ENCODE results near the gene PRKAG2. TPM values are rescaled to one million over a fixed set of nuclear protein-coding genes. Genes with fewer than 3 reads are reported as not detected.
A peak's percentile ranks its signal among the peaks of the same experiment; 100 is the strongest.

PRKAG2 gene
- total and polyA plus RNA-seq, 8 donors, result 19.9 to 302 (median 60.9) TPM

GRCh38 chr7:151860771-151861170 is 16.1 kb downstream of the PRKAG2 start:
- H3K36me3 ChIP-seq, result peaks cover 0 to 20% (median 9%) of the 10 kb centered on the region in 4 donors
- no peak for TF ChIP-seq CTCF (IDR thresholded peaks at IDR 0.05)
- no peak for TF ChIP-seq EP300 (IDR thresholded peaks at IDR 0.05)
- TF ChIP-seq POLR2A (IDR thresholded peaks at IDR 0.05), result no peak
- TF ChIP-seq POLR2AphosphoS5 (IDR thresholded peaks at IDR 0.05), result no peak
- H3K27ac ChIP-seq, result no peak overlapping the region
- H3K9me3 ChIP-seq, result no peaks in the 10 kb centered on the region
- peaks cover 0 to 24% (median 16%) of the 10 kb centered on the region in 4 donors for H3K4me1 ChIP-seq
- intact Hi-C loops (cut with DNase I; ENCODE audit: low total_unique reads), result no loop called here
- no peak for DNase-seq
- 61 to 73% (median 68%) methylated on average over 5 of the region's 5 CpGs for WGBS, 5 donors
- no peaks in the 10 kb centered on the region for H3K27me3 ChIP-seq
- no peak overlapping the region for H3K4me3 ChIP-seq

GRCh38 chr7:151859948-151860685 is 16.8 kb downstream of the PRKAG2 start:
- H3K36me3 ChIP-seq, result peaks cover 0 to 20% (median 9%) of the 10 kb centered on the region in 4 donors
- TF ChIP-seq CTCF (IDR thresholded peaks at IDR 0.05), result no peak
- TF ChIP-seq EP300 (IDR thresholded peaks at IDR 0.05), result no peak
- TF ChIP-seq POLR2AphosphoS5 (IDR thresholded peaks at IDR 0.05), result no peak
- TF ChIP-seq POLR2A (IDR thresholded peaks at IDR 0.05), result no peak
- H3K9me3 ChIP-seq, result no peaks in the 10 kb centered on the region
- peaks cover 0 to 24% (median 15%) of the 10 kb centered on the region in 4 donors for H3K4me1 ChIP-seq
- DNase-seq, result no peak
- no peak overlapping the region for H3K27ac ChIP-seq
- H3K4me3 ChIP-seq, result no peak overlapping the region
- H3K27me3 ChIP-seq, result no peaks in the 10 kb centered on the region
- 92 to 97% (median 95%) methylated on average over 14 to 15 of the region's 15 CpGs for WGBS, 5 donors
- intact Hi-C loops (cut with DNase I; ENCODE audit: low total_unique reads), result no loop called here

GRCh38 chr7:151859111-151859947 is 17.6 kb downstream of the PRKAG2 start:
- Histone ChIP-seq H3K4me1 (peaks cover 0 to 20% (median 16%) of the 10 kb centered on the region in 4 donors), H3K36me3 (peaks cover 0 to 20% (median 9%) of the 10 kb centered on the region in 4 donors), H3K27ac (no peak overlapping the region), H3K27me3 (no peaks in the 10 kb centered on the region), H3K9me3 (no peaks in the 10 kb centered on the region), H3K4me3 (no peak overlapping the region)
- peak in 1 of 2 donors; percentile 45 for DNase-seq
- 81 to 87% (median 83%) methylated on average over 24 to 28 of the region's 28 CpGs for WGBS, 5 donors
- intact Hi-C loops (cut with DNase I; ENCODE audit: low total_unique reads), result no loop called here
- no peak for TF ChIP-seq EP300 (IDR thresholded peaks at IDR 0.05)
- TF ChIP-seq POLR2AphosphoS5 (IDR thresholded peaks at IDR 0.05), result no peak

GRCh38 chr7:151858456-151858855 is 18.5 kb downstream of the PRKAG2 start:
- Histone ChIP-seq H3K4me3 (no peak overlapping the region), H3K4me1 (peaks cover 0 to 20% (median 13%) of the 10 kb centered on the region in 4 donors), H3K27ac (no peak overlapping the region), H3K27me3 (no peaks in the 10 kb centered on the region), H3K9me3 (no peaks in the 10 kb centered on the region), H3K36me3 (peaks cover 0 to 20% (median 9%) of the 10 kb centered on the region in 4 donors)
- no peak for DNase-seq
- WGBS, 5 donors, result 79 to 89% (median 87%) methylated on average over 5 of the region's 5 CpGs
- intact Hi-C loops (cut with DNase I; ENCODE audit: low total_unique reads), result no loop called here
- TF ChIP-seq CTCF (IDR thresholded peaks at IDR 0.05) (no peak), POLR2AphosphoS5 (IDR thresholded peaks at IDR 0.05) (no peak), POLR2A (IDR thresholded peaks at IDR 0.05) (no peak), EP300 (IDR thresholded peaks at IDR 0.05) (no peak)
